GM10266 (cell line): ENCODE measurements around the gene DENND4C.
"Not testable (repeated sequence)": the region's sequence is repeated elsewhere in the genome, so short reads cannot be mapped to it uniquely, and the experiment has no call there.

Experiments used
- DNase-seq: peaks from one replicate; pipeline ENCODE4 v3.0.0; 2012; ENCODE audit errors: extremely low spot score
- TF ChIP-seq, protein P1 (sequence below): IDR thresholded peaks from 2 replicates; pipeline ENCODE4 v1.5.1; 2012; ENCODE audit warnings: mild to moderate bottlenecking, low read depth; ENCODE audit not compliant: control insufficient read depth, insufficient read depth; ENCODE audit errors: missing control alignments

The DENND4C gene

DNA sequence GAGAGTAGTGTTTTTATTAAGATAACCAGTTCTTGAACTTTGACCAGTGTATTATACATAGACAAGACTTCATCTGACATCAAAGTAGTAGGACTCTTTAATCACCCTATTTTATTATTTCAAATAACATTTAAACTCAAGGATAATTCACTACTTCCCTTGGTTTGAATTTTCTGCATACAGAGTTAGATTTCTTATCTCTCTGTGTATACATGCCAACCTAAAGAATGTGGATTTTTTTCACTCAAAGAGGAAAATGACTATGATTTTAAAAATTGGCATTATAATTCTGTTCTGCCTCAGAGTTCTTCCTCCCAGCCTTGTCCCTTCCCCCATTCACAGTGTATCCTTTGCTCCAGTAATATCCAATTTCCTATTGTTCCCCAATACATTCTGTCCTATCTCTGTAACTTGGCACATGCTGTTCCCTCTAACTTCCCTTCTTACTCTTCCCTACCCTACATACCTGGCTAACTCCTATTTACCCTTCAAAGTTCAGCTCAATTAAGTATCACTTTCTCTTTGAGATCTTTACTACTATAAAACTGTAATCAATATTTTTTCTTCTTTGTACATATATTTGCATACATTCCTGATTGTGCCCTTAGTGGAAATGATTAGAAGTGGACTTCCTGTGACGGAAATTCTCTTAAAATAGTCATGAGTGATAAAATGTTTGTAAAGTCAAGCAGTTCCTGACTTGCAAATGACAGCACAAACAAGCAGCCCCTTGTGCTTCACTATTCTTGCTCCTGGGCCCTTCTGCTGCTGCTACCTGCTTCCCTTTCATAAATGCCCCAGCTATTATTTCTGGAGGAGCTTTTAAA lies 38.1 kb upstream of the DENND4C start:
- no peak for DNase-seq
- TF ChIP-seq, protein P1, sequence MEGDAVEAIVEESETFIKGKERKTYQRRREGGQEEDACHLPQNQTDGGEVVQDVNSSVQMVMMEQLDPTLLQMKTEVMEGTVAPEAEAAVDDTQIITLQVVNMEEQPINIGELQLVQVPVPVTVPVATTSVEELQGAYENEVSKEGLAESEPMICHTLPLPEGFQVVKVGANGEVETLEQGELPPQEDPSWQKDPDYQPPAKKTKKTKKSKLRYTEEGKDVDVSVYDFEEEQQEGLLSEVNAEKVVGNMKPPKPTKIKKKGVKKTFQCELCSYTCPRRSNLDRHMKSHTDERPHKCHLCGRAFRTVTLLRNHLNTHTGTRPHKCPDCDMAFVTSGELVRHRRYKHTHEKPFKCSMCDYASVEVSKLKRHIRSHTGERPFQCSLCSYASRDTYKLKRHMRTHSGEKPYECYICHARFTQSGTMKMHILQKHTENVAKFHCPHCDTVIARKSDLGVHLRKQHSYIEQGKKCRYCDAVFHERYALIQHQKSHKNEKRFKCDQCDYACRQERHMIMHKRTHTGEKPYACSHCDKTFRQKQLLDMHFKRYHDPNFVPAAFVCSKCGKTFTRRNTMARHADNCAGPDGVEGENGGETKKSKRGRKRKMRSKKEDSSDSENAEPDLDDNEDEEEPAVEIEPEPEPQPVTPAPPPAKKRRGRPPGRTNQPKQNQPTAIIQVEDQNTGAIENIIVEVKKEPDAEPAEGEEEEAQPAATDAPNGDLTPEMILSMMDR, result no peak

GRCh38 chr9:19193029-19193324 lies 37.5 kb upstream of the DENND4C start:
- no peak for DNase-seq

DNA sequence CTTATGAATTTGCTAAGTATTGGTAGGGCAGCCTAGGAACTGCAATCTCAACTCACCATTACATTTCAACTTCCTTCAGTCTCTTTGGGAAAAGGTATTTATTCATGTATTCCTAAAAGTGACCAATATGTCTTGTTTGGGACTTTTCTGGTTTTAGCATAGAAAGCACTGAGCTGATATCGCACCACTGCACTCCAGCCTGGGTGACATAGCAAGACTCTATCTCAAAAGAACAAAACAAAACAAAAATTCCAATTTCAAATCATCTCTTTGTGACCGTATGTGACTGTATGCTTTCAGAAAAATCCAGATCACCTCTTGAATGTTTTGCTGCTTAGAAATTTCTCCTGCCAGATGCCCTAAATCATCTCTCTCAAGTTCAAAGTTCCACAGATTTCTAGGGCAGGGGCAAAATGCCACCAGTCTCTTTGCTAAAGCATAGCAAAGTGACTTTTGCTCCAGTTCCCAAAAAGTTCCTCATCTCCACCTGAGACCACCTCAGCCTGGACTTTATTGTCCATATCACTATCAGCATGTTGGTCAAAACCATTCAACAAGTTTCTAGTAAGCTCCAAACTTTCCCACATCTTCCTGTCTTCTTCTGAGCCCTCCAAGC lies 37.0 kb upstream of the DENND4C start:
- not testable (repeated sequence) for DNase-seq

More at GRCh38 chr9:19193029-19193324, 37.5 kb upstream of the DENND4C start:
- TF ChIP-seq, protein P1, result no peak

GRCh38 chr9:19198406-19198805 lies 32.1 kb upstream of the DENND4C start:
- TF ChIP-seq, protein P1, result no peak
- no peak for DNase-seq

- no peak for DNase-seq
- TF ChIP-seq, protein P1, result no peak
Observed at GRCh38 chr9:19199012-19199411, 31.5 kb upstream of the DENND4C start.

DNA sequence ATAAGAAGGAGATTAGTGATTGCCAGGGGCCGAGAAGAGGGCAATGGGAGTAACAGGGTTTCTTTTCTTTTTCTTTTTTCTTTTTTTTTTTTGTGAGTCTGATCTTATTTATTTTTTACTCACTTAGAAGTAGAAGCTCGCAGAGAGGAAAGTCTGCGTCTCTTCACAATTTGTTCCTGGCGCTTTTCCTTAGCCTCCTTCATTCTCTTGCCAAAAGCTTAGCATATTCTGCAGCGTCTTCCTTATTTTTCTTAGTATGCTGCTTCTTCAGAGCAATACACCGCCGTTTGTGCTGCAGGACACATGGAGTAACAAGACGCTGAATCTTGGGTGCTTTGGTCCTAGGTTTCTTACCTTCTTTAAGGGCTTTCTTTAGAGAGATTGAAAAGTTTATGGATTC lies 30.3 kb upstream of the DENND4C start:
- no peak for DNase-seq
- TF ChIP-seq, protein P1, result no peak

DNA sequence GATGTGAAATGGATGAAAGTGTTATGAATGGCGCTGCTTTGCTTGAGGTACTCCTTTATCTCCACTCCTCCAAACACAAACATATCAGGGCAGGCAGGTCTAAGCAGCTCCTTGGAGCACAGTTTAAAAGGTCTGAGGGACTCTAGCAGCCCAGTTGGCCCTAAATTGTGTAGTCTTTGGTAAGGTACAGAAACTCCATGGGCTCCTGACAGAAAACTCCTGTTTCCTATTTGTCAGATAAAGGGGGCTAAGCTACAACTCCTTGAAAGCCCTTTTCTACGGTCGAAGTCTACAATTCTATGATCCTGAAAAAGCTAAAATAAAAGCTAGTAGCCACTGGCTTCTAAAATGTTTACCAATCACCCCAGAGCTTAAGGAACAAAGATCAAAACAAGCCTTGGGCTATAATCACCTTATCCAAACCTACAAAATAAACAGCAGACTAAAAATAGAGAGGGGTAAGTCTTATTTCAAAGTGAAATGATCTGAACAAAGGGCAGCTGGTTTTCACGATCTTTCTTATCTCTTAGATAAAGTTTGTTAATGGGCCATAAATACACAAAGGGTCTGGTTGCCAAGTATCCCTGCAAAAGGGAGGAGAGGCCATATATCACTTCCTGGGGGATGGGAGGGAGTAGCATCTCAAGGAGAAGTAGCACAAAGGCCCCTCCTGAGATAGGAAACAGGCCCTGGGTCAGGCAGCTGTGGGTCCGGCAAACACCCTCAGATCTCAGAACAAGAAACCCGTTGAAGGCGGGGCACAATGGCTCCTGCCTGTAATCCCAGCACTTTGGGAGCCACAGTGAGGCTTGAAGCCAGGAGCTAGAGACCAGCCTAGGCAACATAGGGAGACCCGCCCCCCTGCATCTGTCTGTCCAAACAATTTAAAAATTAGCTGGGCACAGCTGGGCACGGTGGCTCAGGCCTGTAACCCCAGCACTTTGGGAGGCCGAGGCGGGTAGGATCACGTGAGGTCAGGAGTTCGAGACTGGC lies 28.3 kb upstream of the DENND4C start:
- DNase-seq, result no peak
- TF ChIP-seq, protein P1, result no peak
